Measurements from ENCODE around the gene AIG1. TPM values are rescaled to one million over a fixed set of nuclear protein-coding genes. Genes with fewer than 3 reads are reported as not detected.

Gene AIG1
- total RNA-seq, 1 experiment from 2014 or later = 2.2 TPM

GRCh38 chr6:143225929-143226328 is 165.2 kb downstream of the AIG1 start:
- TF ChIP-seq CTCF (conservative IDR thresholded peaks at IDR 0.05; ENCODE audit: low read depth, low read length) (no peak), EZH2 (IDR thresholded peaks at IDR 0.05; ENCODE audit: borderline replicate concordance, low read depth, low read length, poor library complexity, severe bottlenecking) (no peak)
- BruUV-seq (replicated peaks) = no TSS peak
- H3K27ac ChIP-seq (ENCODE audit: low read depth, low read length, poor library complexity, severe bottlenecking) = no peak overlapping the region
- POLR2A ChIA-PET (ENCODE audit: low non-redundant PET) = no interaction called here
- H3K27me3 ChIP-seq (replicated peaks; ENCODE audit: insufficient read depth, low read depth, low read length, poor library complexity) = no peaks in the 10 kb centered on the region
- no peak for DNase-seq (ENCODE audit: low spot score)
- no peaks in the 10 kb centered on the region for H3K36me3 ChIP-seq (ENCODE audit: insufficient read depth, low read length, poor library complexity, severe bottlenecking)
- no peaks in the 10 kb centered on the region for H3K4me1 ChIP-seq (ENCODE audit: insufficient read depth, low read length, poor library complexity, severe bottlenecking)
- no peaks in the 10 kb centered on the region for H3K9me3 ChIP-seq (ENCODE audit: low read depth, low read length, poor library complexity, severe bottlenecking)
- intact Hi-C loops (cut with micrococcal nuclease; ENCODE audit: unreplicated experiment) = no loop called here
- no peak overlapping the region for H3K4me3 ChIP-seq (ENCODE audit: low read depth, low read length, poor library complexity, severe bottlenecking)
- CTCF ChIA-PET = no interaction called here

GRCh38 chr6:143227675-143228074 is 167.0 kb downstream of the AIG1 start:
- BruUV-seq (replicated peaks) = no TSS peak
- Histone ChIP-seq H3K4me3 (ENCODE audit: low read depth, low read length, poor library complexity, severe bottlenecking) (no peak overlapping the region), H3K4me1 (ENCODE audit: insufficient read depth, low read length, poor library complexity, severe bottlenecking) (no peaks in the 10 kb centered on the region), H3K36me3 (ENCODE audit: insufficient read depth, low read length, poor library complexity, severe bottlenecking) (no peaks in the 10 kb centered on the region), H3K27ac (ENCODE audit: low read depth, low read length, poor library complexity, severe bottlenecking) (no peak overlapping the region), H3K27me3 (replicated peaks; ENCODE audit: insufficient read depth, low read depth, low read length, poor library complexity) (no peaks in the 10 kb centered on the region), H3K9me3 (ENCODE audit: low read depth, low read length, poor library complexity, severe bottlenecking) (no peaks in the 10 kb centered on the region)
- TF ChIP-seq CTCF (conservative IDR thresholded peaks at IDR 0.05; ENCODE audit: low read depth, low read length) (no peak), EZH2 (IDR thresholded peaks at IDR 0.05; ENCODE audit: borderline replicate concordance, low read depth, low read length, poor library complexity, severe bottlenecking) (no peak)
- intact Hi-C loops (cut with micrococcal nuclease; ENCODE audit: unreplicated experiment) = no loop called here
- ChIA-PET POLR2A (ENCODE audit: low non-redundant PET) (no interaction called here), CTCF (no interaction called here)
- DNase-seq (ENCODE audit: low spot score) = no peak

- no TSS peak for BruUV-seq (replicated peaks)
- intact Hi-C loops (cut with micrococcal nuclease; ENCODE audit: unreplicated experiment) = no loop called here
- ChIA-PET POLR2A (ENCODE audit: low non-redundant PET) (no interaction called here), CTCF (no interaction called here)
- TF ChIP-seq EZH2 (IDR thresholded peaks at IDR 0.05; ENCODE audit: borderline replicate concordance, low read depth, low read length, poor library complexity, severe bottlenecking) (no peak), CTCF (conservative IDR thresholded peaks at IDR 0.05; ENCODE audit: low read depth, low read length) (no peak)
- Histone ChIP-seq H3K27me3 (replicated peaks; ENCODE audit: insufficient read depth, low read depth, low read length, poor library complexity) (no peaks in the 10 kb centered on the region), H3K36me3 (ENCODE audit: insufficient read depth, low read length, poor library complexity, severe bottlenecking) (no peaks in the 10 kb centered on the region), H3K9me3 (ENCODE audit: low read depth, low read length, poor library complexity, severe bottlenecking) (no peaks in the 10 kb centered on the region), H3K27ac (ENCODE audit: low read depth, low read length, poor library complexity, severe bottlenecking) (no peak overlapping the region), H3K4me3 (ENCODE audit: low read depth, low read length, poor library complexity, severe bottlenecking) (no peak overlapping the region), H3K4me1 (ENCODE audit: insufficient read depth, low read length, poor library complexity, severe bottlenecking) (no peaks in the 10 kb centered on the region)
- no peak for DNase-seq (ENCODE audit: low spot score)
Observed at GRCh38 chr6:143229400-143229799, 168.7 kb downstream of the AIG1 start.

Data from A673 (cell line).